Measurements from ENCODE around the gene DISP2.

The DISP2 gene

GRCh38 chr15:40365624-40366456 lies 7.8 kb downstream of the DISP2 start:
- DNase-seq, result no peak

- DNase-seq, result no peak
These were observed 8.7 kb downstream of the DISP2 start for GRCh38 chr15:40366457-40367370.

GRCh38 chr15:40367371-40367685 lies 9.3 kb downstream of the DISP2 start:
- DNase-seq, result no peak

GRCh38 chr15:40367686-40368611 lies 9.9 kb downstream of the DISP2 start:
- DNase-seq, result peak; percentile 93

GRCh38 chr15:40368719-40369473 lies 10.9 kb downstream of the DISP2 start:
- DNase-seq, result no peak

- DNase-seq, result no peak
These were observed 11.5 kb downstream of the DISP2 start for GRCh38 chr15:40369474-40369869.

- no peak for DNase-seq
These were observed 12.0 kb downstream of the DISP2 start for GRCh38 chr15:40369971-40370370.

- DNase-seq, result no peak
These were observed 15.0 kb downstream of the DISP2 start for GRCh38 chr15:40372981-40373380.

GRCh38 chr15:40377606-40378005 lies 19.6 kb downstream of the DISP2 start:
- no peak for DNase-seq

- DNase-seq, result no peak
These were observed 21.4 kb downstream of the DISP2 start for GRCh38 chr15:40379374-40379773.

- DNase-seq, result no peak
These were observed 21.8 kb downstream of the DISP2 start for GRCh38 chr15:40379853-40380252.

- DNase-seq, result no peak
These were observed 22.6 kb downstream of the DISP2 start for GRCh38 chr15:40380636-40381035.

- DNase-seq, result no peak
These were observed 24.0 kb downstream of the DISP2 start for GRCh38 chr15:40381818-40382529.

GRCh38 chr15:40382580-40383456 lies 24.8 kb downstream of the DISP2 start, which contains the start of gene KNSTRN:
Gene KNSTRN, plus strand, starts transcription at chr15:40382721. Its CDS starts 115 bp downstream, at chr15:40382836.
- peak; percentile 94 for DNase-seq

- DNase-seq, result no peak
These were observed 28.5 kb downstream of the DISP2 start for GRCh38 chr15:40386480-40386879.

- no peak for DNase-seq
These were observed 31.2 kb downstream of the DISP2 start for GRCh38 chr15:40388941-40389823.

- DNase-seq, result no peak
These were observed 32.0 kb downstream of the DISP2 start for GRCh38 chr15:40389824-40390595.

Data from CD4-positive, alpha-beta T cell treated with Interleukin-10 for 1 hour (primary cell).